ENCODE measurements around the gene CAMK1.

DNA sequence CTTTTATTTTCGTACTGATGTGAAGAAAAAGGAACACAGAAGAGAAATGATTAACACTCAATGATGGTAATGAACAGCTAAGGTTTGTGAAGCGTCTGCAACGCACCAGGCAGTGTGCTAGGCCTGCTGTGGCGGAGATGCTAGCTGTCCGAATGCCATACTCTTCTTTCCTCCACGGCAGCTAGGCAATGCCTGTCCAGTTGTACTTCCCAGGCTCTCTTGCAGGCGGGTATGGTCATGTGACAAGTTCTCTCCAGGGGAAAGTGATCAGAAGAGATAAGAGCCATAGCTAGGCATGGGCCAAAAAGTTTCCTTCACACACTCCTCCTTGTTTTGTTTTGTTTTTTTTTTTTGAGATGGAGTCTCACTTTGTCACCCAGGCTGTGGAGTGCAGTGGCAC, 15.9 kb upstream of the CAMK1 start:
- TF ChIP-seq CTCF (IDR thresholded peaks at IDR 0.05; ENCODE audit: insufficient read depth, low read length) (no peak), POLR2AphosphoS5 (IDR thresholded peaks at IDR 0.05; ENCODE audit: low read depth) (no peak), GABPA (IDR thresholded peaks at IDR 0.05; ENCODE audit: low read depth) (no peak)
